HG02852 (cell line): ENCODE measurements around the gene CCR8.
A peak's percentile ranks its signal among the peaks of the same experiment; 100 is the strongest.
"Not testable (repeated sequence)": the region's sequence is repeated elsewhere in the genome, so short reads cannot be mapped to it uniquely, and the experiment has no call there.

Source experiments
- ATAC-seq: cut with Tn5 transposase; IDR thresholded peaks from one replicate; pipeline ENCODE4 v1.9.1; 2021; ENCODE audit warnings: mild to moderate bottlenecking, moderate library complexity; ENCODE audit not compliant: unreplicated experiment

Gene CCR8

DNA sequence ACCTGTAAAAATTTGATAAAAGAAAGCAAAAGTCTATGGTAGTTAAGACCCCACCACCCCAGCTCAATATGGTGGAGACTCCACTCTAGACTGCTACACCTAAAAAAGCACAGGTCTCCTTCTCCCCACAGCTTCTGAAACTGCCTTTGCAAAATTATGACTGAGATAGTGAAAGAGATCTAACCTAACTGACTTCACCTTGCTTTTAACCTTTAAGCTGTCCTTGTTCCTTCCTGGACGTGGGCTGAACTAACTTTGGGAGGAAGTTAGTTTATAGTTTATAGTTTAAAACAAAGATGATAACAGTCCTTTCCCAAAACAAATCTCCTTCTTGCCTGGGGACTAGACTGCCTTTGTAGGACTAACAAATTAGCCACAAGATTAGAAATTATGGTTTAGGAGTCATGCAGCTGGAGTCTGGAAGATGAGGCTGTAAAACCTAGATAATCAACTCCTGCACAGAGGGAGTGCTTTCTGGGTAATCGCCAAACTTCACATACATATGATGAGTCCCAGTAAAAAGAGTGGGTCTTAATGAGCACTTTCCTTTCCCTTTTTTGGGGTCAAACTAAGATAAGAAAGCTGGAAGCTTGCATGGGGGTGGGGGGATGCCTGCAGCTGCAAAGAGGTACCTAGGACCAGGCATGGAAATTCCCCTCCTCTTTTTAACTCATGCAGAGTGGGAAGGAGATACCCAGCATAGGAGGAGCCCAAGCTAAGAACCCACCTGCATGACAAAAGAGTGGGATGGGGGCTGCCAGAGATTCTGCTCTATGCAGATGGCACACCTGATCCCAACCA lies 17.5 kb downstream of the CCR8 start:
- ATAC-seq, result peak; percentile 85

DNA sequence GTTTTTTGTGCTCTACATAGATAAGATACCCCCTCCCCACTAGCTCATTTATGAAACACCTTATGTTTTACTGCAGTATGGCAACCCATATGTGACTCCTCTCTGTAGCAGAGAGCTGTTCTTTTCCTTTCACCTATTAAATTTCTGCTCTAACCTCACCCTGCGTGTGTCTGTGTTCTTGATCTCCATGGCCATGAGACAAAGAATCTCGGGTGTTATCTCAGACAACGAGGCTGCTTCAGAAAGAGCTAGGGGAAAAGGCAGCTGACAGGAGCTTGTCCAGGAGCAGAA lies 18.0 kb downstream of the CCR8 start:
- ATAC-seq, result peak; percentile 22

DNA sequence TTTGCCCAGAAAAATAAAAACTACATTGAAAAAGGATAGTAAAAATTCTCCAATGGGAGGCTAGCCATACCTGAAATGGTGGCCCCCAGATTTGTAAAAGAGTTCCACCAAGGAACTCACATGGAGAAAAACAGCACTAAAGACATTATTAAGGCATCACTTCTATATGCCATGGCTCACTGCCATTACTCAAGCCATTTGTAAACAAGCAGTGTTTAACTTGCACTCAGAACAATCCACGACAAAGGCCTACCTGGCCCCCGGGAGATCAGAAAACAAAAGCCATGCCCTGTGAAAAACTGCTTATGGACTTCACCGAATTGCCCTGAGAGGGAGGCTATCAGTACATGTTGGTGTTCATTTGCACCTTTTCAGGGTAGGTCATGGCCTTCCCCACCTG lies 19.6 kb downstream of the CCR8 start:
- no peak for ATAC-seq

DNA sequence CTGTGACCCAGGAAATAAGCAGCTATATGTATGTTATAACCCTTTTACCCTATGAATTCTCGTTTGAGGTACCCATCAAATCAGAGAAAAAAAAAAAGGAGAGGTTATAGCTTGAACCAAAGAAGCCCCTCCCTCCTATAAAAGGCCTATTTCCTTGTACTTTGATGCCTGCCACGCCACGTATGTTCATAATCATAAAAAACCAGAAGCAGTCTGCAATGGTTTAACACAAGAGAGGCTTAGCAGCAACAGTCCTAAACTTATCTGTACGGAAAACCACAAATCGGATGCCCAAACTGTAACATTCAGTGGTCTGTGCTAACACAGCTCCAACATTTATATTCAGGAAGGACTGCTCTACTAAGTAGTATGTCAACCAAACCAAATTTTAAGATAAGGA lies 21.2 kb downstream of the CCR8 start:
- ATAC-seq, result no peak

DNA sequence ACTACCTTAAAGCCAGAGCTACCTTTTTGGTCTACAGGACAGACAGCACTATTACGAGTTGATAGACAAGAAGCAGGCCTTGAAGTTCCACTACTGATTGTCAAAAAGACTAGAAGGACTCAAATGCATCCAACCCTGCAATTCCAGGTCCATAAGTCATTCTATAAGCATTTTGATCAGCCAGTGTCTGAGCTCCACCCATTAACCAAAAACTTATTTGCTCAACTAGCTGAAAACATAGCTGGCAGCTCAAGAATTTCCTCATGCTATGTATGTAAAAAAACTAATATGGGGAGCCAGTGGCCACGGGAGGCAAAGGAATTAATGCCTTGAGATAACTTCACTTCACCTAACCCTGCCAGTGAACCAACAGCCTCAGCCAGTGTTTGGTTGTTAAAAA lies 21.6 kb downstream of the CCR8 start:
- ATAC-seq, result not testable (repeated sequence)

DNA sequence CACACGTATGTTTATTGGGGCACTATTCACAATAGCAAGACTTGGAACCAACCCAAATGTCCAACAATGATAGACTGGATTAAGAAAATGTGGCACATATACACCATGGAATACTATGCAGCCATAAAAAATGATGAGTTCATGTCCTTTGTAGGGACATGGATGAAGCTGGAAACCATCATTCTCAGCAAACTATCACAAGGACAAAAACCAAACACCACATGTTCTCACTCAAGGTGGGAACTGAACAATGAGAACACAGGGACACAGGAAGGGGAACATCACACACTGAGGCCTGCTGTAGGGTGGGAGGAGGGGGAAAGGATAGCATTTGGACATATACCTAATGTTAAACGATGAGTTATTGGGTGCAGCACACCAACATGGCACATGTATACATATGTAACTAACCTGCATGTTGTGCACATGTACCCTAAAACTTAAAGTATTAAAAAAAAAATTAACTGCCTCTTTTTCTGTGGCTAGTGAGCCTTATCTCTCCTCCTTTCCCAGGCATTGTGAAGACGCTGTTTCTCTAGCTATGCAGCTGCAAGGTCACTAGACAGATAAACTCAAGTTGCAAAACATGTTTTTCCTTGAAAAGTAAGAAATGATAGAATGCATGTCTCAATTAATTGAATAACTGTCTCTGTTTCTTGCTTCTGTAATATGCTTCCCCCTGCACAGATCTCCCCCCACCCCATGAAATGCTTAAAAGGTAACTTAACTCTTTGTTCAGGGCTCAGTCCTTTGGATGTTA lies 23.8 kb downstream of the CCR8 start:
- ATAC-seq, result not testable (repeated sequence)

DNA sequence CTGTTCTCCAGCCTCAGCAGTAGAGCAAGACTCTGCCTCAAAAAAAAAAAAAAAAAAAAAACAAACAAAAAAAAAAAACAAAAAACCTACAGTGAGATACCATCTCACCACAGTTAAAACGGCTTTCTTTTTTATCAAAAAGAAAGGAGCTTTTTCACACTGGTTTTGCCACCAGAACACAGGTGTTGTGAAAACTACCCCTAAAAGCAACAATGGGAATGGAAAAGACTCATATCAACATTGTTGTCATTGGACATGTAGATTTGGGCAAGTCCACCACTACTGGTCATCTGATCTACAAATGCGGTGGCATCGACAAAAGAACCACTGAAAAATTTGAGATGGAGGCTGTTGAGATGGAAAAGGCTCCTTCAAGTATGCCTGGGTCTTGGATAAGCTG lies 28.8 kb downstream of the CCR8 start:
- no peak for ATAC-seq

DNA sequence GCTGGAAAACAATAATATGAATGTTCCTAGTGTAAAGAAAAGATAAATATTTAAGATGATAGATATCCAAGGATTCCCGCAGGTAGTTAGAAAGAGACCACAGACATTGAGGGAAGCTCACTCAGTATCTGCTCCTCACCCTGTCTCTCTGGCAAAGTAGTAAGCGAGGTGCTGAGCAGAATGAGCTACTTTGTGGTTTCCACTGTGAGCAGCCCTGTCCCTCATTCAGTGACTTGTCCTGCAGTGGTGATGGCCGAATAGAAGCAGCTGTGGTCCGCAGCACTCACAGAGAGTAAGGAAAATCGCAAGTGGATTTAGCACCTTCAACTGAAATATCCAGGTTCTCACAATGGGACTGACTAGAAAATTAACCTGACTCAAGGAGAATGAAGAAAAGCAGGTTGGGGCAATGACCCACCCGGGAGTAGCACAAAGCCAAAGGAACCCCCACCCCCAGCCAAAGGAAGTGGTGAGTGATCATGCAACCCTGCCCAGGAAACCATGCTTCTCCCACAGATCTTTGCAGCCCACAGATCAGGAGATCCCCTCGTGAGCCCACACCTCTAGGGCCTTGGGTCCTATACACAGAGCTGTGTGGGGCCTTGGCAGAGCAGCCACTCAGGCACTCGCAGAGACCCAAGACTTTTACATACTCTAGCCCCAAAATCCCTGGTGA lies 31.9 kb downstream of the CCR8 start:
- peak; percentile 85 for ATAC-seq

DNA sequence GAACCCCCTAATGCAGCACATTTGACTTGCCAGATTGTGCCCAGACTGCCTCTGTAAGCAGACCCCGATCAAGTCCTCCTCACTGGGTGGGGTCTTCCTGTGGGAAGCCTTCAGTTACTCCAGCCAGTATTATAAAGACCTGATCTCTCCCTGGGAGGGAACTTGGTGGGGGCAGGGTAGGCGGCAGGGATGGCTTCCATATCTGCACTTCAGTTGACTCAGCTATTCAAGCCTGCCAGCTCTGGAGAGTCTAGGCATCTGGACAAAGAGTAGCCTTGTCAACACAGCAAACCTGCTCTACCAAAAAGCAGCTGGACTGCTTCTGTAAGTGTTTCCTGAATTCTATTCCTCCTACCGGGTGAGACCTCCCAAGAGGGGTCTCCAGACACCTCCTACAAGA lies 32.7 kb downstream of the CCR8 start:
- ATAC-seq, result no peak

DNA sequence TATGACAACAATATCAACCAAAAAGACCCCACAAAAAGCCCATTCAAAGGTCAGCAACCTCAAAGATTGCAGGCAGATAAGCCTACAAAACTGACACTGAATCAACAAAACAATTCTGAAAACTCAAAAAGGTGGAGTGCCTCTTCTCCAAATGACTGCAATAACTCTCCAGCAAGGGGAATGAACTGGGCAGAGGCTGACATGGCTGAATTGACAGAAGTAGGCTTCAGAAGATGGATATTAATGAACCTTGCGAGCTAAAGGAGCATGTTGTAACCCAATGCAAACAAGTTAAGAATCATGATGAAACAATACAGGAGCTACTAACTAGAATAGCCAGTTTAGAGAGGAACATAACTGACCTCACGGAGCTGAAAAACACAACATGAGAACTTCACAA lies 33.3 kb downstream of the CCR8 start:
- ATAC-seq, result no peak

DNA sequence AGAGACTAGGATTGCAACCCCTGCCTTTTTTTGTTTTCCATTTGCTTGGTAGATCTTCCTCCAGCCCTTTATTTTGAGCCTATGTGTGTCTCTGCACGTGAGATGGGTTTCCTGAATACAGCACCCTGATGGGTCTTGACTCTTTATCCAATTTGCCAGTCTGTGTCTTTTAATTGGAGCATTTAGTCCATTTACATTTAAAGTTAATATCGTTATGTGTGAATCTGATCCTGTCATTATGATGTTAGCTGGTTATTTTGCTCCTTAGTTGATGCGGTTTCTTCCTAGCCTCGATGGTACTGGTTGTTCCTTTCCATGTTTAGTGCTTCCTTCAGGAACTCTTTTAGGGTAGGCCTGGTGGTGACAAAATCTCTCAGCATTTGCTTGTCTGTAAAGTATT lies 40.9 kb downstream of the CCR8 start:
- ATAC-seq, result not testable (repeated sequence)

DNA sequence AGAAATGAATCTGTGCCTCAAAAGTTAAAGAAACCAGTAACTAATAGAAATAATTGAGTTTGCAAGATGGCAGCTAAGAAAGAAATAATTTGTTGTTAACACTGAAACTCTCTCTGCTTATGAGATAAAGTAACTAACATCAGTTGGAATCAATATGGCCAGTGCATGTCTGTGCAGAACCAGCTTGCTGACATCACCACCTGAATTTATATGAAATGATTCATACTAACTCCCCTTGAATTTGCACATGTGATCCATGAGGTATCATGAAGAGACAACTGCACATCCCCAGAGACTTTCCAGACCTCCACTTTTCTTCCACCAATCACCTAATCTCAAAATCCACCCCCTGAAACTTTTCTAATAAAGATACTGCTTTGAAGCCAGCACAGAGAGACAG lies 43.3 kb downstream of the CCR8 start:
- no peak for ATAC-seq

DNA sequence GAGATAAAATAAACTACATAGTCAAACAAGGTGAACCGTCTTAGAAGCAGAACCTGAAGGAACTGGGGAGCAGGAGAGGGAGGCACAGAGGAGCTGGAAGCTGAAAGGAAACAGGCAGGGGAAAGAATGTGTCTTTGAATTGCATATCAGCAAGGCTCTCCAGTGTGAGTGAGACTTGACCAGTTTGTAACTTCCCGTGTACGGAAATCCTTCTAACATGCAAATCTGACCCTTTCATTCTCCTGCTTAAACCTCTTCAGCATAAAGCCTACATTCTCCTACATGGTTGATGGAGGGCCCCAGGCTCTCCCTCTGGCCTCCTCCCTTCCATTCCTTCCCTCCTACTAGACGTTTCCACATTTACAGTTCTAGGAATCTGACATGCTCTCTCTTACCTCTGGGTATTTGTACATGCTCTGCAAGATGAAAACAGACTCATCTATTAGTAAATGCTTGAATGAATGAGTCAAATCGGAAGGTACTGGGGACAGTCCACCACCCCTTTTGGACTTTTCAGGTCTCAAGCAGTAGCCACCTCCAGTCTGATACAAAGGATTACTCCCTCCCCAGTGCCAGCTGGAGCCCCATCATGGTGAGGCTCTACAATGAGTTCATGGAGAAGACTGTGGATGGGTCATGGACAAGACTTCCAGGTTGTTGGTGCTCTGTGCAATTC lies 47.6 kb downstream of the CCR8 start:
- ATAC-seq, result no peak

DNA sequence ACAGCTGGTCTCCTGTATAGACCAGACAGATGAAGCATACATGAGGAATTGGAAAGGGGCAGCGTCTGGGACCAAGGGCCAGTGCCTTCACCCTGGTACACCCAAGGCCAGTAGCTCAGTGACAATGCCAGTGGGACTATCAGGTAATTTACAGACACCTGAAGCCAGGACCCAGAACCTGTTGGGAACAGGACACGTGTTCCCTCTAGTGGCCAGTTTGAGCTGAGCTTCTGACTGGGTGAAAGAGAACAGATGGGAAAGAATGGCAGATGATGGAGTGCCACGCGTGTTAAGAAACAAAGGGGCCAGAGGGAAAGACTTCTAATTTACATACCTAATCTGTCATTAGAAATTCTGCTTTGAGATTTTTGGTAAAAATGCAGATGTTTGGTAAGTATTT lies 48.6 kb downstream of the CCR8 start:
- ATAC-seq, result peak; percentile 79

DNA sequence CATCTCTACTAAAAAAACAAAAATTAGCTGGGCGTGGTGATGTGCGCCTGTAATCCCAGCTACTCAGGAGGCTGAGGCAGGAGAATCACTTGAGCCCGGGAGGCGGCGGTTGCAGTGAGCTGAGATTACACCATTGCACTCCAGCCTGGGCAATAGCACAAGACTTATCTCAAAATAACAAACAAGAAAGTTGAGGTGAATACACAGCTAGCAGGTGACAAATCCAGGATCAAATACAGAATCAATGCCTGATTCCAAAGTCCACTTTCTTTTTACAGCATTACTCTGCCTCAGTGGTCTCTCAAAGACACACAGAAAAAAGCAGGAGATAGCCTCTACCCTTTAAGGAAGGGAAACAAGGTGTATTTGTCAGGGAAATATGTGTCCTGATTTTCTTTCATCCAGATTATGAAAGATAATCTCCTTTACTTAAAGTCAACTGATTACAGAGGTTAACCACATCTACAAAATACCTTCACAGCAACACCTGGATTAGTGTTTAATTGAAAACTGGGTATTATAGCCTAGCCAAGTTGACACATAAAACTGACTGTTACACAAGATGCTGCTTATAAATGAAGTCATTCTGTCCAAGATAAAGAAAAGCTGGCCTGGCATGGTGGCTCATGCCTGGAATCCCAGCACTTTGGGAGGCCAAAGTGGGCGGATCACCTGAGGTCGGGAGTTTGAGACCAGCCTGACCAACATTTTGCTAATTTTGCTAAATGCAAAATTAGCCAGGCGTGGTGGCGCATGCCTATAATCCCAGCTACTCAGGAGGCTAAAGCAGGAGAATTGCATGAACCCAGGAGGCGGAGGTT lies 49.7 kb downstream of the CCR8 start:
- no peak for ATAC-seq

DNA sequence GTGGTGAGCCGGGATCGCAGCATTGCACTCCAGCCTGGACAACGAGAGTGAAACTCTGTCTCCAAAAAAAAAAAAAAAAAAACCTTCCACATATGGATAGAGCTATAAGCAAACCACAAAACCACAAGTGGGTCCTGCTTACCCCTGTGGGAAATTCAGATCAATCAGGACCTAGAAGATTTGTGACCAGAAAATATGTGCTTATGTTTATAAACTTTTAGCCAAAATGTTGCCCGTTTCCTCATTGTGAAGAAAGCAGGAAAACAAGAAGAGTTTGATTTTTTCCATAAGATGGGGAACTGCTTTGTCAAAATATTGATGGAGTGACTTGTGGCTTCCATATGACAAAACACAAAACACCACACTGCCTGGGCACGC lies 50.3 kb downstream of the CCR8 start:
- no peak for ATAC-seq

DNA sequence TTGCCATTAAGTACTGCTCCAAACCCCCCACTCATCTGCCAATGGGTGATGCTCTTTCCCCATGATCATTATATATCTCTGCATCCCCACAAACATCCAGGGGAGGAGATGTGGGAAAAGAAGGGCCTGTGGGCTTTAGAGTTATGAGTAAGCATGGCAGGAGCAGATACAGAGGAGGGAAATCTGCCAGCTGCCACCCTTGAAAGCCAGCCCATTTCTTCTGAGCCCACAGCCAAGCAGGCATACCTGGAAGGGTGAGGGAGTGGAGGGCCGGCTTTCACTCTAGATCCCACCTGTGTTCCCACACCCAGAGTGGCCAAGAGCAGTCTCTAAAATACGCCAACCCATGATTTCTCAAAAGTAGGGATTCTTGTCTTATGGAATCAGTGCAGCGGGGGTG lies 51.9 kb downstream of the CCR8 start:
- no peak for ATAC-seq
